Panc1 (cell line): ENCODE data around the gene GPR42.

Source experiments
- TCF7L2 ChIP-seq: IDR thresholded peaks from 2 replicates; pipeline ENCODE4 v1.6.1; 2011; ENCODE audit warnings: mild to moderate bottlenecking, low read depth, low read length, inconsistent platforms
- TF ChIP-seq, protein P1 (sequence below), 2 experiments: IDR thresholded peaks; 2 replicates each; pipeline ENCODE4 v1.6.1; 2011 to 2012; ENCODE audit warnings: low read depth in 2 of 2, control low read depth in 1 of 2, low read length in 1 of 2, mild to moderate bottlenecking in 1 of 2, moderate library complexity in 1 of 2; ENCODE audit not compliant: insufficient read depth in 1 of 2
- TF ChIP-seq, protein P2 (sequence below): fragments of 450-650 bp; IDR thresholded peaks from 2 replicates; pipeline ENCODE4 v1.5.1; 2017; ENCODE audit warnings: mild to moderate bottlenecking

DNA sequence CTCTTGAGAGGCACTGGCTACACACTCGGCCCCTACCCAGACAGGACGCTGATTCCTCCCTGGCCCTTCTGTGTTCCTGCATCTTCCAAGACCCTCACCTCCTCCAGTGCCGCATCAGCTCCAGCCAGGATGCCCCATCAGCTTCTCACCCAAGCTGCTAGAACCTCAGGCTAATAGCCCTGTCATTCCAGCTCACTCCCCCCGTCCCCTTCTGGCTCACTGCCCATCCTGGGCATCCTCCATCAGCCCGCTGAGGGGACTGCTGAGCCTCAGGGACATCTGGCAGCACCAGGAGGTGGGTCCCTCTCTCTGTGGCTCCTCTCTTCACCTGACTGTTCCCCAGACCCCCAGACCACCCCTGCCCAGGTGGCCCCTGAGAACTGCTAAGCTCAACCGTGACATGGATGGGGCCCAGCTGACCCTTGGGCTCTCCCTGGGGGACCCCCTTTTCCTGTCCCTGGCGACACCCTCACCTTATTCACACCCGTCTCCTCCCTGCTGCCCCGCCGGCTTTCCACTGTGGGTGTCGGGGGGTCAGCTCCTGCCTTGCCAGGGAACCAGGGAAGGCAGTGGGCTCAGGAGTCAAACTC is 7.8 kb upstream of the GPR42 start:
- TF ChIP-seq, protein P1, sequence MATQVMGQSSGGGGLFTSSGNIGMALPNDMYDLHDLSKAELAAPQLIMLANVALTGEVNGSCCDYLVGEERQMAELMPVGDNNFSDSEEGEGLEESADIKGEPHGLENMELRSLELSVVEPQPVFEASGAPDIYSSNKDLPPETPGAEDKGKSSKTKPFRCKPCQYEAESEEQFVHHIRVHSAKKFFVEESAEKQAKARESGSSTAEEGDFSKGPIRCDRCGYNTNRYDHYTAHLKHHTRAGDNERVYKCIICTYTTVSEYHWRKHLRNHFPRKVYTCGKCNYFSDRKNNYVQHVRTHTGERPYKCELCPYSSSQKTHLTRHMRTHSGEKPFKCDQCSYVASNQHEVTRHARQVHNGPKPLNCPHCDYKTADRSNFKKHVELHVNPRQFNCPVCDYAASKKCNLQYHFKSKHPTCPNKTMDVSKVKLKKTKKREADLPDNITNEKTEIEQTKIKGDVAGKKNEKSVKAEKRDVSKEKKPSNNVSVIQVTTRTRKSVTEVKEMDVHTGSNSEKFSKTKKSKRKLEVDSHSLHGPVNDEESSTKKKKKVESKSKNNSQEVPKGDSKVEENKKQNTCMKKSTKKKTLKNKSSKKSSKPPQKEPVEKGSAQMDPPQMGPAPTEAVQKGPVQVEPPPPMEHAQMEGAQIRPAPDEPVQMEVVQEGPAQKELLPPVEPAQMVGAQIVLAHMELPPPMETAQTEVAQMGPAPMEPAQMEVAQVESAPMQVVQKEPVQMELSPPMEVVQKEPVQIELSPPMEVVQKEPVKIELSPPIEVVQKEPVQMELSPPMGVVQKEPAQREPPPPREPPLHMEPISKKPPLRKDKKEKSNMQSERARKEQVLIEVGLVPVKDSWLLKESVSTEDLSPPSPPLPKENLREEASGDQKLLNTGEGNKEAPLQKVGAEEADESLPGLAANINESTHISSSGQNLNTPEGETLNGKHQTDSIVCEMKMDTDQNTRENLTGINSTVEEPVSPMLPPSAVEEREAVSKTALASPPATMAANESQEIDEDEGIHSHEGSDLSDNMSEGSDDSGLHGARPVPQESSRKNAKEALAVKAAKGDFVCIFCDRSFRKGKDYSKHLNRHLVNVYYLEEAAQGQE (IDR thresholded peaks at IDR 0.05; ENCODE audit: insufficient read depth in 1 of 2, low read depth in 2 of 2, low read length in 1 of 2): no peak
- TF ChIP-seq, protein P2, sequence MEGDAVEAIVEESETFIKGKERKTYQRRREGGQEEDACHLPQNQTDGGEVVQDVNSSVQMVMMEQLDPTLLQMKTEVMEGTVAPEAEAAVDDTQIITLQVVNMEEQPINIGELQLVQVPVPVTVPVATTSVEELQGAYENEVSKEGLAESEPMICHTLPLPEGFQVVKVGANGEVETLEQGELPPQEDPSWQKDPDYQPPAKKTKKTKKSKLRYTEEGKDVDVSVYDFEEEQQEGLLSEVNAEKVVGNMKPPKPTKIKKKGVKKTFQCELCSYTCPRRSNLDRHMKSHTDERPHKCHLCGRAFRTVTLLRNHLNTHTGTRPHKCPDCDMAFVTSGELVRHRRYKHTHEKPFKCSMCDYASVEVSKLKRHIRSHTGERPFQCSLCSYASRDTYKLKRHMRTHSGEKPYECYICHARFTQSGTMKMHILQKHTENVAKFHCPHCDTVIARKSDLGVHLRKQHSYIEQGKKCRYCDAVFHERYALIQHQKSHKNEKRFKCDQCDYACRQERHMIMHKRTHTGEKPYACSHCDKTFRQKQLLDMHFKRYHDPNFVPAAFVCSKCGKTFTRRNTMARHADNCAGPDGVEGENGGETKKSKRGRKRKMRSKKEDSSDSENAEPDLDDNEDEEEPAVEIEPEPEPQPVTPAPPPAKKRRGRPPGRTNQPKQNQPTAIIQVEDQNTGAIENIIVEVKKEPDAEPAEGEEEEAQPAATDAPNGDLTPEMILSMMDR: no peak
- no peak for TF ChIP-seq TCF7L2
